Dermis microvascular lymphatic vessel endothelial cell (primary cell): Measurements from ENCODE around the gene C1orf87. TPM values are rescaled to one million over a fixed set of nuclear protein-coding genes. Genes with fewer than 3 reads are reported as not detected.

ENCODE experiments used
- DNase-seq, 2 donors: peaks; one replicate each; pipeline versions ENCODE4 v3.0.0 to v3.0.0-alpha.2; 2010; ENCODE audit warnings: low read depth in 2 of 2
- total RNA-seq: library from RNA; depleted of rRNA; stranded (reverse); fragments of >200 nt; gene quantifications from 2 replicates; pipeline ENCODE4 v1.2.1, GENCODE V29; 2014

C1orf87 gene, protein sequence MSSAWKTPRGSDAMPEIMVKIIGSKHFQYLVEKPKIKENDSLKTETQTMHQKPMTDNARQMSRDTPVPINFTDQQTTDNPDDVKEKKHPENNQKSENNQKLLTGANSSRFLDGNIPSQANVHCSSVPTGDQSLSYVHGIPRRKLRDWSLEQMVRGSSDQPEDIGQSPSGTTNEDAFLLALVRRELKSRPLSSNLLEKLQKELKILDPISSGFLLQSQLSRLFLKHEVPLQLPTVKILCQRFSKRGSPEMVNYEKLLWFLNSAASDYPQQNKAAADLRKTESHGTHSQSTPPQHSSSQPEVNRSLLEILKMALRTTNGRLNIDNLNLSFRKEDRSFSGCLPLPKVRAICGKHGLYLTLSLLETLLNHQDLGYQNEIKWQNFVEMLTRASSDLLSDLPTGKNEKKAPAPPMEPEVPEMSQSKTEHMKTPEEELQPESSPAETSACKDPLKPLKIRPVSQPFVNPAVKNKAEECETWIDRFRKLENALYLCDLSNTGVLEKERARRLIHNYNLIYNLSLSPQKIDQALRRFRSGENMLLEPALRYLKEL
- total RNA-seq = not detected in 2 replicates

DNA sequence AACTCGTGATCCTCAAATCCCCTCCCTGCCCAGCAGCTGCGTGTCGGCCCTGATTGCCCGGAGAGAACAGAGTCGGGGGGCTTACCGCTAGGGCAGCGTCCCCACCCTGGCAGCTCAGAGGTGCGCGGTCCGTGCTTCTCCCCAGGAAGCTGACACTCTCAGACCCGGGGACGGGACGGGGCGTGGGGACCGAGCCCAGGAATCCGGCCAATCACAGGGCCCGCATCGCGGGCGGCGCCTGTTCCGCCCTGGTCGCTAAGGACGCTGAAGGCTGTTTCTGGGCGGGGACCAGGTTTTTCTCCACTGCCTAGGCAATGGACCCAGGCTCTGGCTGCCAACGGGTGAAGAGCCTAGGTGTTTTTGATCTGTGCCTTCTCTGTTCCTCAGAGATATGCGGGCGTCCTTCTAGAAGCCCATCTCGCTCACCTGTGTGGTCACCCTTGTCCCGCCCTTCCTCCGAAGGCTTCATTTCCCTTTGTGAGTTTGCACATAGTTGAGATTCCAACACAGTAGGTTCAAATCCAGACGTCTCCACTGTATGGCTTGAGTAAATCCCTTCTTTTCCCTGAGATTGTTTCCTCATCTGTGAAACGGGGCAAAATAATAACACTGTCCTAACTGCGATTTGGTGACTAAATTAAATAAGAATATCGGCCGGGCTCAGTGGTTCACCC lies at the start of gene C1orf87:
TSS of gene C1orf87 (minus strand) at position 166 of the 674 bp plus-strand sequence. CDS start 1,127 bp downstream, outside the sequence.
- DNase-seq = no peak

DNA sequence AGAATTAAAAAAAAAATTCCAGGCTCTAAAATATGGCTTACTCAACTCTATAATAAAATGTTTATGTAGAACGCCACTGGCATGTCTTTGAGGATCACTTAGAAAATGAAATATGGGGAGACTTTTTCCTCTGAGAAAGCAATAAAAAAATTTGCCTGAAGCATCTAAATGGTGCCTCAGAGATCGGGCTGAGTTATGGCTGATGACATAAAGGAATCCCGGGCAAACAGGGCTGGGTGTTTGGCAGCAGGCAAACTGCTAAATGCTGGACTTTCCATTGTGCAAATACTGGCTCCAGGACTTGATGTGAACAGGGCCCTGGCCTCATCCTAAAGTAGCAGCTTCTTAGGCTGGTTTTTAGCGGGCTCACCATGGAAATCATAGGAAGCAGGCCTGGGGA lies 44.5 kb upstream of the C1orf87 start:
- DNase-seq = no peak

DNA sequence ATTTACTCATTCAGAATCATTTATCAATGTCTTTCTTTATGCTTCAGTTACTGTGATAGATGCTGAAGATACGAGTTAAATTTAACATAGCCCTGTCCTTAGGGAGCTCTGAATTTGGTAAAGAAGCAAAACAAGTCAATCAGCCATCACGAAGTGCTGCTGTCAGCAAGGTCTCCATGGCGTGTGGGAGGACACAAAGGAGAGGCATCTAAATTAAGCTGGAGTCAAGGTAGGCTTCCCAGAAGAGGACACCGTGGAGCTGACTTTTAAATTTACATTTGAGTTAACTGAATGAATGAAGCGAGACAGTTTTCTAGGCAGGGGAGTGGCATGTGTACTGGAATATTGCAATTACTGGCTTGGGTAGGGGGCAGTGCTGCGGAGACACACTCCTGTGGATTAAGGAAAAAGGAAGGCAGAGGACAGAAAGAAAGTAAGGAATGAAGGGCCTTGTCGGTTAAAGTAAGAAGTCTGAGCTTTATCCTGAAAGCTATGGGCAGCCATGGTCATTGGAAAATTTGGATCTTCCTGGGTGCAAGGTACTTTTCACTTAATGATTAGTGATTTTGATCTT lies 41.3 kb upstream of the C1orf87 start:
- DNase-seq = no peak

DNA sequence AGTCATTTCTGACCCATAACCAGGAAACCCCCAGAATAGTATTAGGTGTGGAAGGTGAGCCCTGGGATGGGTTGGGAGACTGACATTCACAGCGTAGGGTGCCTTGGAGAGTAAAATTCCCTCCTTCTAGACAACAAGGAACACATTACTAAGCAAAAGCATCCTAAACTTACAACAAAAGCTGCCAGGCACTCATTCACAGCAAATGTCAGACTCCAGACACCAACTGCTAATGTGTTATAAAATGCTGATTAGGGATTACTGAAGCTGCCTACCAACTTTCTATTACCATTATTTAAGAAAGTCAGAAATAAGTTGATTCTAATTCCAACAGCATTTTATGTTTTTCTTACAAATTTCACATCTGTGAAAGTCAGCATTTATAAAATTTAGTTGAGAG lies 40.0 kb upstream of the C1orf87 start:
- no peak for DNase-seq

DNA sequence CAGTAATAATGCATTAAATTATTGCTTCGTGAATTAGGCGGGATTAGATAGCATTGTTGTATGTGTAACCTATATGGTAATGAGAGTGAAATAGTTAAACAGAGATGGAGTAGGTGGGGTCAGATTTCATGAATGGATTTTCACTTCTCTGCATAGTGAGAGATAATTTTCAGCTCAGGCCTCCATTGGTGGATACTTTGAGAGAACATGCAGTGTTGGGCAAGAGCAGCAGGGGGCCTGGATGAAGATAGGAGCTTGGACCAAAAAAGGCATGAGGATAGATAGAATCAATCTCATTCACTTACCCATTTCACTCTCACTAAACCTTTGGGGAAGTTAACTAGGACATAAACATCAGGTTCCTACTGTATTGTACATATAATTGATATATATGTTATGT lies 39.5 kb upstream of the C1orf87 start:
- DNase-seq = no peak

DNA sequence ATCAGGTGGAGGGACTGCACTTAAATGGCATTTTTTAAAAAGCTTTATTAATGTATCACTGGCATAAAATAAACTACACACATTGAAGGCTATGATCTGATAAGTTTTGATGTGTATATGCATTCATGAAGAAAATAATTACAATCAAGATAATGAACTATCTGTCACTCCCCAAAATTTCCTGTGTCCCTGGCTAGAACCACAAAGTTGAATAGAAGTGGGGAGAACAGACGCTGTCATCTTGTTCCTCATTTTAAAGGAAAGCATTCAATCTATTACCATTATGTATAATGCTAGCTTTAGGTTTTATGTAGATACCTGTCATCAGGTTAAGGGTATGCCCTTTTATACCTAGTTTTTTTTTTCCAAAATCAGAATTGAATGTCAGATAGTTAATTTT lies 38.1 kb upstream of the C1orf87 start:
- DNase-seq = no peak

DNA sequence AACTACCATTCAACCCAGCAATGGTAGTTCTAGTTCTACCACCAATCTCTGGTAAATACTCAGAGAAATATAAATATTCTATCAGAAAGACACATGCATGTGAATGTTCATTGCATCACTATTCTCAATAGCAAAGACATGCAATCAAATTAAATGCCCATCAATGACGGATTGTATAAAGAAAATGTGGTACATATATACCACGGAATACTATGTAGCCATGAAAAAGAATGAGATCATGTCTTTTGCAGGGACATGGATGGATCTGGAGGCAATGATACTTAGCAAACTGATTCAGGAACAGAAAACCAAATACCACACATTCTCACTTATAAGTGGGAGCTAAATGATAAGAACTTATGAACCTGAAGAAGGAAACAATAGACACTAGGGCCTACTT lies 37.5 kb upstream of the C1orf87 start:
- no peak for DNase-seq

DNA sequence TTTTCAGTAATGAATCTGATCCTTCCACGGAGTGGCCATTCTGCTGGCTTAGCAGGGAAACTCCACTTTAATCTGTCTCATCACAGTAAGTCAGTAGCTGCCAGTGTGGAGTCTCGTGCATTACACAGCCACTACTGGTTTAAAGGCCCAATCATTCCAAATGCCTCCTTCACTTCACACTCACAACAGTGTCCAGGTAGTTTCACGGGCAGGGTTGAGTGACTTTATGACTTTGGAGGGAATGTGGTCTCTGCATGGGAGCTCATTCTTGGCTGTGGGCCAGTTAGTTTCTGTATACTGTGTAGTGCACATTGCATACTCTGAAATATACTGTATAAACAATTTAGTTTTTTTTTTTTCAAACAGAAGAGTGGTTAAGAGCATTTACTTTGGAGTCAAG lies 34.6 kb upstream of the C1orf87 start:
- DNase-seq = no peak

DNA sequence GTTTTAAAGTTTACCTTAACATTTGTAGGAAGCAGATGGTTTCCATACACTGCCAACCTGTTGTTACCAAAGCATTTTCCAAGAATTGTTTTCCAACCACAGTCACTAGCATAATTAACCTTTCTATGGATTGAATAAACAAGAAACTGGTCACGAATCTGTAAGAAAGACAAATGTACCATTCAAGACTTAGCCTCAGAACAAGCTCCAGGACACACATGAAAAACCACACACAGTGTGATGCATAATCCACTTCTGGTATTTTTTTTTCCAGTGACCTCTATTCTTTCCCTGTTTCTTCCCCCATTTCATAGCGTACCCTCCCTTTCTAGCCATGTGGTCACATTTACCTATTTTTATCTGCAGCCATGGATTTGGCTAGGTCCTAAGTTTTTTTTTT lies 29.6 kb upstream of the C1orf87 start:
- DNase-seq = peak; percentile 17 to 66

DNA sequence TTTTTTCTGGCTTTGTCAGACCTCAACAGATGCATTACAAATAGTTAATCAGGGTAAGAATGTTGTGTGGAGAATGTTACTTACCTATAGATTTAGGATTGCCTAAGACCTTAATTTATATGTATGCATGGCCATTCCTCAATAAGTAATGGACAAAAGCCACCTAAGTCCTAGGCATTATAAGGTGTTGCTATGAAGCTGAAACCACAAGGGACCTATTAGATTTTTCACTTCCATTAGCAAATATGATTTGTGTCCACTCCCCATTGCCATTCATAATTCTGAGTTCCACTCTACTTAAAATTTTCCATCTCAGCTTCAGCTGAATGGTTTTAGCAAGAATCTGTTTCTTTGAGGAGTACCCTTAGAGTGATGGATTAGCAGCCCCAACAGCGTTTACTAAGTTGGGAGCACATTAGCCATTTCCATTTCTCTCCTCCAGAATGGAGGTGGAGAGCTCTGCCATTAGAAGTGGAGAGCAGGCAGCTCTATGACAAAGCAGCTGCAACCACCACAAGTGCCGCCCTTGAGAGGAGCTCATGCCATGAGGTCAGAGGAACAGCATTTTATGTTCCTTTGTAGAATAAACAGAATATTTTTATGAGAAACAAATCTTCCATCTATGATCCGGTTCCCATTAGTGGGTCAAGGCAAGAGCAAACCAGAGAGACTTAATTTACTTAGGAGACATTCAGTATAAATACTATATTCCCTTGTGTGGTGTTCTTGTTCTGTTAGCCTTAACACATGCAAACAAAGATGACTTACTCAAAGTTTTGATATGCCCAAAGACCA lies 28.9 kb upstream of the C1orf87 start:
- DNase-seq = no peak

DNA sequence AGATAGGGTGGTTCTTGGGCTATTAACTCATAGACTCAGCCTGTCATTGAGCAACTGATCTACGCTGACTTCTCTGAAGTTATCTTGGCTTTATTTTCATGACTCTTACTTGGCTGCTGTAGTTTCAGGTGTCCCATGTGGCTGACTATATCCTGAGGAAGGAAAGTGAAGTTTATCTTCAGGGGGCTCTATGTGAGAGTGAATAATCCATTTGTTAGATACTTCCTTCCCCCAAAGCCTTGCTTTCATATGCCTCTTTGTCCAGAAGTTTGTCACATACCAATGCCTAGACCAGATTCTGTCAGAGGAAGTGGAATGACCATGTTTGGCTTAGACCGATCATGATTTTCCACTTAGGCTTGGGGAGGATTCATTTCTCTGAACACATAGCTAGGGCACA lies 27.9 kb upstream of the C1orf87 start:
- DNase-seq = peak; percentile 32 to 74

DNA sequence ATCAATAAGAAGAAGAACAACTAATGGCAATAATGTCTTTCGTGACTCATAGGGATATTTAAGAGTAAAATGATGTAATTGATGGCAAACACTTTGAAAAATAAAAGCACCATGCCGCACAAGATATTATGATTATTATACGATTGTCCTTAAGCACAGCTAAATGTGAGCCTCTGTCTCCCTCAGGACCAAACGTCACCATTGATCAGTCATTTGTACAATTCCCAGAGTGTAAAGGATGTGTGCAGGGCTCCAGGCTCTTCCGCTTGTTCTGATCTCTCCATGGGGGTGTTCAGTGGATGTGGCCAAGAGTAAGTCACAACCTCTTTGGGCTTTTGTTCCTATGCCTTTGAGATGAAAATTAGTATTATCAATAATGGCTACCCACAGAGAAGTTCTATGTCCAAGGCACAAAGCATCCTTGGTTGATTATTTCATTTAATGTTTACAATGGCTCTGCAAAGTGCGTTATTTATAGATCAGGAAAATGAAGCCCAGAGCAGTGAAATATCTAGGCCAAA lies 17.7 kb upstream of the C1orf87 start:
- DNase-seq = no peak

DNA sequence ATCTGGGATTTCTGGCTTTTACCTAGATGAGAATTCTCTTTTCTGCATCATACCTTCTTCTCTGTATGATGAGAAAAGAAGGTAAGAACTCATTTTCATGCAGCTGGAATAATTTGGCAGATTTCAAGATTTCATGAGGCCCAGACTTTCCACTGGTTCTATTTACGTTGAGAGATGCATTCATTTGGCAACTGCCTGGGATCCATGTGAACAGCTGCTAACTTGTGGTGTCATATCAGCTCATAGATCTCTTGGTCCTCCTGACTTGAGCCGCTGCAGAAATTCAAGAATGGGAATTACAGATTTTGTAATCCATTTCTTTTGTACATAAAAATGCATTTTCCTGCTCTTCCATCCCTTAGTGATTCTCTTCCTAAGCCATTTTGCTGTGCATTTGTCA lies 17.1 kb upstream of the C1orf87 start:
- no peak for DNase-seq

DNA sequence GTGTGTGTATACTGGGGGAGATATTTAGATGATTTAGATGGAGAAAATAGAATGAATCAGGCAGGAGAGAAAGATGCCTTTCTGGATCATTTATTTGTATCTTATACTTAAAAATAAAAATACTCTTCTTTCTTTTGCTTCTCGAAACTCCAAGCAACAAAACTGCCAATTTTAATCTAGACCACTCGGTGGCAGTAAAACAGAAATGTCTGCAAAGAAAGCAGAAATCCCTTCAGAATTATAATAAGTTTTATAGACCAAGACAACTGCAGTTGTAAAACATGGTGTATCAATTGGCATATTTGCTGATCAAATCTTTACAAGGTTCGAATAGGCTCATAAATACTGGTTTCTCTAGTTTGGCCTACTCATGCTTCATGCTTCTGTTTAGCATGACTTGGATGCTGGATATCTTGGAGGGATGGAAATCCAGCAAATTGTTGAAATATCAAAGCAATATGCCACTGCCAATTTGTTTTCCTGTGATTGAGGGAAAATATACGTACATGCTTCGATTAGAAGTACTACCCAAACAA lies 15.1 kb upstream of the C1orf87 start:
- DNase-seq = peak in 1 of 2 donors; percentile 15

DNA sequence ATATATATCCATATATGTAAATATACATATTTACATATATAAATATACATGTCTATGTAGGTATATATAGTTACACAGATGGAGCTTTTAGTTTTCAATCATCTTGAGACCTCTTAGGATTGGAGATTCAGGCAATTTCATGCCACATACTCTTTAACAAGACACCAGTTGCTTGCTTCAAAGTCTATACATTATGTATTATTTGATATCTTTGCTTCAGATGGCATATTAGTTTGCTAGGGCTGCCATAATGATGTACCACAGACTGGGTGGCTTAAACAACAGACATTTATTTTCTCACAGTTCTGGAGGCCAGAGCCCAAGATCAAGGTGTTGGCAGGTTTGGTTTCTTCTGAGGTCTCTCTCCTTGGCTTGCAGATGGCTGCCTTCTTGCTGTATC lies 14.1 kb upstream of the C1orf87 start:
- no peak for DNase-seq

DNA sequence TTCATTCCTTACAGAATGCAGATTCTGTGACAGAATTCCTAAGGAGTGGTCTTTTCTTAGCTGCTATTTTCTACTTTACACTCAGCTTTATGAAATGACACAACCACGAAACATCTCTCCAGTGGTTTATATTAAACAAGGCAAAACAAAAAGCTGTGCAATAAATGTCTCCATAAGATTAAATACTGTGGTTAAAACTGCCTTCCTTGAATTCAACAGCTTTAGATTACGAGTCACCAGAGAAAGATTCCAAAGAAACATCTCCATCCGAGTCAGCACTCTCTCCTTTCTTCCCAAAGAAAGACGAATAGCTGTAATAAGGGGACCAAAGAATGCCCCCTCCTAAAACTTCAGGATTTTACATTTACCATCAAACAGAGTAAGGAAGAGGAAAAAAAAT lies 4.6 kb upstream of the C1orf87 start:
- no peak for DNase-seq

DNA sequence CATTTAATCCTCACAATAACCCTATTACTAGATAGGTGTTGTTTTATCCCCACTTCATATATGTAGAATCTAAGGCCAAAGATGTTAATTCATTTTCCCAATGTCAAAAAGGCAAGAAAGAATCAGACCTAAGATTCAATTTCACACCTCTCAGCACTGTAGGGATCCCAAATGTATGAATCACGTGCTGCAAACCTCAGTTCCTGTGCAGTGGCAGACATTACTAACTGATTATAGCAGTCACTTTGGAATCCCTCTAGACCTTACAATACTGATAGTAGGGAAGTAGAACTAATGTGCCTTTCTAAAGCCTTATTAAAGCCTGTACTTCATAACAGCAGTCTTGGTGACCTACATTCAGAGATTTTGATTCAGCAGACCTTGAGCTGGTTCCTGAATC lies 2.3 kb downstream of the C1orf87 start:
- DNase-seq = no peak

DNA sequence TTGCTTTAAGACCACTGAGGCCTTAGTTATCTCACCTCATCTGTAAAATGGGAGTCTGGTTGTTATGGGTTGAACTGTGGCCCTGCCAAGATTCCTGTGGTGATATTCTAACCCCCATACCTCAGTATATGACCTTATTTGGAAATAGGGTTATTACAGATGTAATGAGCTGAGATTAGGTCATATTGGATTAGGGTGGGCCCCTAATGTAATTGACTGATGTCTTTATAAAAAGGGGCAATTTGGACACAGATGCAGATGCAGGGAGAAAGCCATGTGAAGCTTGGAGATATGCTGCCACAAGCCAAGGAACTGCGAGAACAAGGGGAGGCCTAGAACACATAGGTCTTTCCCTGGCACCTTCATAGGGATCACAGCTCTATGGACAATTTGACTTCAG lies 3.9 kb downstream of the C1orf87 start:
- DNase-seq = no peak

DNA sequence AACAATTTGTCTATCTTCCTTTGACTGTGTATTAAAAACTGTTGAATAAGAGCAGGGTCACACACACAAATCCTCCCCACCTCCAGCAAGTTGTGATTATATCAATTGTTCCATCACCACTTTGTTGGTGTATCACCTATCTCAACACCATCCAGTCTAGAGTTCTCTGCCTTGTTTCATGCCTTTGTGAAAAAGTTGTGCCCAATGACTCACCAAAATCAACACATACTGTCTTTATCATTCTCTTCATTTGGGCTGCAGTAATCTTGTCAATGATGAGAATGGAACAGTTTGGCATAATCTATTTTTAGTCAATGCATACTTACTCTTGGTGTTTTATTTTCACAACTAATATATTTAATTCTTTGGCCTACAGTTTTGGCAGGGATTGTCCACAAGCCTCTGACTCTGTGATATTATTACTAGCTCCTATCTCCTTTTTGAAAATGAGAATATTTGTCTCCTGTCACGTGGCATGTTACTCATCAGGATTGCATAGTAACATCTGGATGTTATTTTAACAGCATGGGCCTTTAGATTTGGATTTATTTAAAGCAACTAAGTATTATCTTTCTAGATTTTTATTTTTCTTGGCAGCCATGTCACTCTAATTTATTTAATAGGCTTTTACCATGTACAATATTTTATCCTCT lies 5.1 kb downstream of the C1orf87 start:
- no peak for DNase-seq

DNA sequence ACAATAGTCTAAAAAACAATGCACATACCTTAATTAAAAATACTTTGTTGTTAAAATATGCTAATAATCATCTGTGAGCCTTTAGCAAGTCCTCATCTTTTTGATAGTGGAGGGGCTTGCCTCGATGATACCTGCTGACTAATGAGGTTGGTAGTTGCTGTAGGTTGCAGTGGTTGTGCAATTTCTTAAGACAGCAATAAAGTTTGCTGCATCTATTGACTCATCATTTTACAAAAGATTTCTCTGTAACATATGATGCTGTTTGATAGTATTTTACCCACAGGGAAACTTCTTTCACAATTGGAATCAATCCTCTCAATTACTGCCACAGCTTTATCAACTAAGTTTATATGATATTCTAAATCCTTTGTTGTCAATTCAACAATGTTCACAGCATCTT lies 7.6 kb downstream of the C1orf87 start:
- DNase-seq = no peak

DNA sequence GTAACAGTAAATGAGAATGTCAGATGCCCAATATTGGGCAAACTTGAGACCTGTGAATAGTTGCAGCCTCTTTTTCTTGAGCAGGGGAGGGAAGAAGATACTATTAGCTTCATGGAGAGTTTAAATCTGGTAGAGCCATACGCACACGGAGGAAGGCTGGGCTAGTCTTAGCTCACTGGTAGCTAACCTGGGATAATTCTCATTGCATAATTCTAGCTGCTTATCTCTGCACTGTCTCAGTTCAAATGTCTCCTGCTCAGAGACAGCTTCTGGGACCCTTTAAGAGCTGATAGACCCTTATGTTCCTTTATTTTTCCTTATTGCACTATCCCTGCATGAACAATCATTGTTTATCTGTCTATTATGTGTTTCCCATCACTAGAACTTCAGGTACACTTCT lies 8.4 kb downstream of the C1orf87 start:
- DNase-seq = no peak
